GM19455 (cell line): ENCODE results near the gene RAP2A.

ENCODE experiments used
- ATAC-seq: cut with Tn5 transposase; IDR thresholded peaks from one replicate; pipeline ENCODE4 v1.9.1; 2021; ENCODE audit not compliant: unreplicated experiment

The RAP2A gene

GRCh38 chr13:97422118-97423054 lies 11.6 kb upstream of the RAP2A start:
- ATAC-seq = no peak

- no peak for ATAC-seq
Measured at GRCh38 chr13:97423300-97424045, 10.5 kb upstream of the RAP2A start.

DNA sequence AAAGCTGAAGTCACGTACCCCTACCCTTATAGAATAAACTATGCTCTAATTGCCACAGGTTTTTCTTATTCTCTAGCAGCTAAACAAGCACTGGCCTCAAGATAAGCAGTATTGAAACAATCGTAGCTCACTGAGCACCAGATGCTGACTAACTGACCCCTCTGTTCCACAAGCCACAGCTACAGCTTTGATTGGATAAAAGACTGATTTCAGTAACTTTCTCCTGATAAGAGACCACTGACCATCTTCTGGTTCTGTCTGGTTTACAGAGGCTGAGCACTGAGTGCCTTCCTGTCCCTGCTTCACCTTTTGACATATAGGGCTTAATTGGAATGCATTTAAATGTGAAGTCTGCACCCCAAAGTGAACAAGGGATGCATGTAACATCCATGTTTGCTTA lies 8.4 kb upstream of the RAP2A start:
- ATAC-seq = no peak

- no peak for ATAC-seq
Measured at GRCh38 chr13:97426695-97427094, 7.3 kb upstream of the RAP2A start.

DNA sequence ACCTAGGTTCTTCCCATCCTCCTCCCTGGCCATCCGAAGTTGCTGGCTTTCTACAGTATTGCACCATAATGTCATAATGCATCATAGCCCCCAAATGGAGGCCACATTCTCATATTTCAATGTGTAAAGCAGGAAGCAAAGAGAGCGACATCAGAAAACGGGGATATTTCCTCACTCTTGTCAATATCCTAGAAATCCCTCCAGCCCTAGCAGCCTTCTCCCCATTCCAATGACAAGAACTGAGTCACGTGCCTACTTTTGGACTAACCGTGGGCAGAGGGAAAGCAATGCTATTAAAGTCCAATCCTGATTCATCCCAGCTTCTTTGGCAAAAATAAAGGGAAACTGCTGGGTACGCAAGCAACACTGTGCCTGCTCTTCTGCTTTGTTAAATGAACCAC lies 4.3 kb upstream of the RAP2A start:
- ATAC-seq = no peak

- ATAC-seq = no peak
Measured at GRCh38 chr13:97430296-97430695, 3.7 kb upstream of the RAP2A start.

DNA sequence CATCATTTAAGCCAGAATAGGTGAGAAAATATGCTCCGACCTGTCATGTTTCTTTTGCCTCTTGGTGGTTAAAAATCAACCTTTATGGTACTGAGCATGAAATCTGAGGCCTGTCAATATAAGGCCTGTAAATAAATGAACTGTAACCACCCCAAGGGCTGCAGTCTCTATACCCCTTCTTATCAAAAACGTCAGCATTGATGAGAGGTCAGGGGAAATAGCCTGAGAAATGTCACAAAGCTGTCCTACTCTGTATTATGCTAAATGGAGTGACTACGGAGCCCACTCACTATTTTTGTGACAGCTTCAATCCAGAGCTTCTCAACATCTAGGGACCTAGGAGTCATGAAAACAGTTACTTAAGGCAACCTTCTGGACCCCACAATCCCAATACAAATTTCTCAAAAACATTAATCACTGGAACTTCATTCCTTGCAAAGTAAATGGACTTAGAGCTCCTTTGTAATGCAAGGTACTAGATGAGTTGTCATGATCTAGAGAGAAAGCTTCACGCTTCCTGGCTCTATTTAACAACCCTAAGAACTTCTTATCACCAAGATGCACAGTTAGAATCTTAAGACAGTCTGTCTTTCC lies 2.7 kb upstream of the RAP2A start:
- no peak for ATAC-seq

DNA sequence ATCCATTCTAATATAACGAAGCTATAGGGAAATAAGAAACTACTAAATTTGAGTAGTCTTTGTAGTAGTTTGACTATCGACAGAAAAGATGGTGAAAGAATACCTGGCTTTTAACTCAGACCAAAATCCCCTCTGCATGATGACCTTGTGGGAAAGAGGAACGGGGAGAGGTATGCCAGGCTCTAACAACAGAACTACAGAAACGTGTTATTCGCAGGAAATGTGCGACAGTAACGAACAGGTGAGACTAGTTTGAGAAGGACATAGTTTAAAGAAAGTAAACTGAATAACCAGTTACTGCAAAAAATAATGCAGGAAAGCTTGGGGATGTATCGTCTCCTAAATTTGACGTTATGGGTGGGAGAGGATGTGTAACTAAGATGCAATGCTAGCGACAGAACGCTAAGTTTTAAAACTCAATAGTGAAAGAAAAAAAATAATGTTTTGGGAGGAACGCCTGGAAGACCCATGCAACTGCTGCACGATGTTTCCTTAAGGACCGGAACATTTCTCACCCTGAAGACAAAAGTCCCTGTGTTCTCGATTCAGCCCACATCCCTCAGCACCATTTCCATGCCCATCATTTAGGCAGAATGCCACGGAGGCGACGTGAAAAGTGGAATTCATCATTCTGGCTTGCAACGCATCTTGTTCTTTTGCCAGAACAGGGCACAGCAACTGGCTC lies 1.6 kb upstream of the RAP2A start:
- ATAC-seq = no peak

GRCh38 chr13:97432917-97433726 lies 847 bp upstream of the RAP2A start:
- ATAC-seq = peak; percentile 82

DNA sequence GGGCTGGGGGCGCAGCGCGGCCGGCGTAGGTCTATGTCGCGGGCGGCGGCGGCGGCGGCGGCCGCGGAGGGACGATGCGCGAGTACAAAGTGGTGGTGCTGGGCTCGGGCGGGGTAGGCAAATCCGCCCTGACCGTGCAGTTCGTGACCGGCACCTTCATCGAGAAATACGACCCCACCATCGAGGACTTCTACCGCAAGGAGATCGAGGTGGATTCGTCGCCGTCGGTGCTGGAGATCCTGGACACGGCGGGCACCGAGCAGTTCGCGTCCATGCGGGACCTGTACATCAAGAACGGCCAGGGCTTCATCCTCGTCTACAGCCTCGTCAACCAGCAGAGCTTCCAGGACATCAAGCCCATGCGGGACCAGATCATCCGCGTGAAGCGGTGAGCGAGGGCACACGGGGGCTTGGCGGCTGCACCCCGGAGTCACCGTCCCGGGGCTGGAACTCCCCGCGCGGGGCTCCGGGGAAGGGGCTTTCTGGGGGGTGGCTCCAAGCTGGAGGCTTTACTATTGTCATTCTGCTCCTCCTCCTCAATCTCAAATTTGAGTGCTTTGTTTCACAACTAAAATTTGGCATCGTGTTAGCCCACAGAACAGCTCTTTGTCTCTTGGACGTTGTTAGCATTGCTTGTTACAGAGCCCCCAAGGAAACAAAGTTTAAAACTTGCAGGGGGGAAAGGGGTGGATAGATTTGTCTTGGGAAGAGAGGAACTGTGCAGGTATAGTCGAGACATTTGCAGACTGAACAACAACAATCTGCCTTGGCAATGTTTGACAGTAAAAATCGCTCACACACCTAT lies 630 bp downstream of the RAP2A start:
- ATAC-seq = peak; percentile 5

DNA sequence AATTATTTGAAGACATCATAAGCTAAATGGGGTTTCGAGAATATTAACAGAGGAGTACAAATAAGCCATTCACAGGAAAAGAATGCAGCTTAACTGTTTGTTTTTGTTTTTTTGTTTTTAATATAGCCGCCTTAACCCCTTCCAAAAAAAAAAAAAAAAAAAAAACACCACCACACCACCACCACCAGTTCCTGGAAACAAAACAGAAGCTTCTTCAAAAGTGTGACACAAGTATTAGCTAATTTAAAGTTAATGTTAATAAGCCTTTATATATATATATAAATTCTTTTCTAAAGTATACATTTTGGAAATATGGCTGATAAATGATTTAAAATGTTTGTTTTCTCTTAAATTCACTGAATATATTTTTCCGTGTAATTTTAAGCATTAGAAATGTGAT lies 1.4 kb downstream of the RAP2A start:
- no peak for ATAC-seq

GRCh38 chr13:97435794-97436193 lies 1.8 kb downstream of the RAP2A start:
- ATAC-seq = no peak

DNA sequence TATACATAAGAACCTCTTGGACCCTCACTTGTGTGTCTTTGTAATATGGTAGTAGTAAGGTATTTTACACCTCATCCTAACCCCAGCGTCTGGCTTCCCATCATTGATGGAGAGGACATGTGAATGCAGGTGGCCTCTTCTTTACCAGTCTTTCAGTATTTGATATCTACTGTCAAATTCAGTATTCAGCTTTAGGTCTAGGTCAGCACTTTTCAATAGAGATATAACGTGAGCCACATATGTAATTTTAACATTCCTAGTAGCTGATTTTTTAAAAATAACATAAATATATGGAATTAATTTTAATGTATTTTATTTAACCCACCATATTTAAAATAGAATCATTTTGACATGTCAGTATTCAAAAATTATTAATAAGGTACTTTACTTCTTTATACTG lies 2.9 kb downstream of the RAP2A start:
- ATAC-seq = no peak

DNA sequence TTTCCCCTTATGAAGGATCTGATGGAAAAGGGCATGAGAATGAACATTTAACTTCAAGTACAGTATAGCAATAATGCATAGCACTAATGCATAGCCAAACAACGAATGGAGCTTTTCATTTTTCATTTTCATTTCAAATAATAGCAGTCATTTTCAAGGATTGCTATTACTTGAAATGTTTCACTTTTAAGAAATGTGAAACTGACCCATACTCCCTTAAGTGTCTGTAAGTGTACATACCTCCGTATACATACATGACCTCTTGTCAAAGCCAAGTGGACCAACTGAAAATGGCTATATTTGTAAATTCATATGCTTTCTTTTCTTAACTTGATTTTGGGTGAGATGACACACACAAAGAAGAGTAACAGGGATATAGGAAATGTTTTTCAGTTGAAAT lies 3.8 kb downstream of the RAP2A start:
- no peak for ATAC-seq

GRCh38 chr13:97438856-97439595 lies 5.1 kb downstream of the RAP2A start:
- no peak for ATAC-seq

GRCh38 chr13:97440598-97441170 lies 6.7 kb downstream of the RAP2A start:
- no peak for ATAC-seq

- ATAC-seq = no peak
Measured at GRCh38 chr13:97441368-97441767, 7.4 kb downstream of the RAP2A start.

GRCh38 chr13:97445522-97446187 lies 11.7 kb downstream of the RAP2A start:
- no peak for ATAC-seq
